ENCODE measurements around the gene OSER1. TPM values are rescaled to one million over a fixed set of nuclear protein-coding genes. Genes with fewer than 3 reads are reported as not detected.

Gene OSER1
- total RNA-seq, 4 donors from 2014 or later, result 16.1 to 62.2 (median 25.0) TPM

DNA sequence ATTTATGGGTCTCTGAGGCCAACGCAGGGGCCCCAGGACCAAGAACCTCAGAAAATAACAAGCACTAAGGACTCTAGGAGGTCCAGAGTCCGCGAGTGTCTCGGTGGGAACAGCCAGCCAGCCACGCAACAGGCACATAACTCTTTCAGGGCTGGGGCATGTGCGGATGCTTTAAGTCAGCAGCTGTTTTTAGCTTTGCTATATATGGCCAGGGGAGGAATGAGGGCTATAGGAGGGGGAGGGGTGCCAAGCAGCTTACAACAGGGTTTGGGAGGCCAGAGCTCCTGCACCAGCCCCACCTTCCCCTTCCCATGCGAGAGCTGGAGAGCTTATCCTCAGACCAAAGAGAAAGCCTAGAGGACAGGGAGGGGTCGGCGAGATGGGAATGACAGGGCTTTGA lies 29.8 kb downstream of the OSER1 start:
- 19 to 29% methylated on average over 9 of the region's 9 CpGs for WGBS, 2 donors
- no peak for TF ChIP-seq POLR2A (IDR thresholded peaks at IDR 0.05)
- TF ChIP-seq, protein P1, sequence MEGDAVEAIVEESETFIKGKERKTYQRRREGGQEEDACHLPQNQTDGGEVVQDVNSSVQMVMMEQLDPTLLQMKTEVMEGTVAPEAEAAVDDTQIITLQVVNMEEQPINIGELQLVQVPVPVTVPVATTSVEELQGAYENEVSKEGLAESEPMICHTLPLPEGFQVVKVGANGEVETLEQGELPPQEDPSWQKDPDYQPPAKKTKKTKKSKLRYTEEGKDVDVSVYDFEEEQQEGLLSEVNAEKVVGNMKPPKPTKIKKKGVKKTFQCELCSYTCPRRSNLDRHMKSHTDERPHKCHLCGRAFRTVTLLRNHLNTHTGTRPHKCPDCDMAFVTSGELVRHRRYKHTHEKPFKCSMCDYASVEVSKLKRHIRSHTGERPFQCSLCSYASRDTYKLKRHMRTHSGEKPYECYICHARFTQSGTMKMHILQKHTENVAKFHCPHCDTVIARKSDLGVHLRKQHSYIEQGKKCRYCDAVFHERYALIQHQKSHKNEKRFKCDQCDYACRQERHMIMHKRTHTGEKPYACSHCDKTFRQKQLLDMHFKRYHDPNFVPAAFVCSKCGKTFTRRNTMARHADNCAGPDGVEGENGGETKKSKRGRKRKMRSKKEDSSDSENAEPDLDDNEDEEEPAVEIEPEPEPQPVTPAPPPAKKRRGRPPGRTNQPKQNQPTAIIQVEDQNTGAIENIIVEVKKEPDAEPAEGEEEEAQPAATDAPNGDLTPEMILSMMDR (IDR thresholded peaks at IDR 0.05), result no peak
- peak overlapping the region in 2 of 4 donors; percentile 18 to 44 for H3K4me3 ChIP-seq
- intact Hi-C loops (cut with DNase I), result no loop called here
- H3K9me3 ChIP-seq, result no peaks in the 10 kb centered on the region
- H3K4me1 ChIP-seq, result peaks cover 0 to 22% (median 15%) of the 10 kb centered on the region in 3 donors
- H3K27me3 ChIP-seq, result peaks cover 0 to 30% (median 0%) of the 10 kb centered on the region in 4 donors
- H3K36me3 ChIP-seq, result no peaks in the 10 kb centered on the region
- no peak for DNase-seq
- peak overlapping the region in 3 of 4 donors; percentile 73 to 87 (median 79) for H3K27ac ChIP-seq

DNA sequence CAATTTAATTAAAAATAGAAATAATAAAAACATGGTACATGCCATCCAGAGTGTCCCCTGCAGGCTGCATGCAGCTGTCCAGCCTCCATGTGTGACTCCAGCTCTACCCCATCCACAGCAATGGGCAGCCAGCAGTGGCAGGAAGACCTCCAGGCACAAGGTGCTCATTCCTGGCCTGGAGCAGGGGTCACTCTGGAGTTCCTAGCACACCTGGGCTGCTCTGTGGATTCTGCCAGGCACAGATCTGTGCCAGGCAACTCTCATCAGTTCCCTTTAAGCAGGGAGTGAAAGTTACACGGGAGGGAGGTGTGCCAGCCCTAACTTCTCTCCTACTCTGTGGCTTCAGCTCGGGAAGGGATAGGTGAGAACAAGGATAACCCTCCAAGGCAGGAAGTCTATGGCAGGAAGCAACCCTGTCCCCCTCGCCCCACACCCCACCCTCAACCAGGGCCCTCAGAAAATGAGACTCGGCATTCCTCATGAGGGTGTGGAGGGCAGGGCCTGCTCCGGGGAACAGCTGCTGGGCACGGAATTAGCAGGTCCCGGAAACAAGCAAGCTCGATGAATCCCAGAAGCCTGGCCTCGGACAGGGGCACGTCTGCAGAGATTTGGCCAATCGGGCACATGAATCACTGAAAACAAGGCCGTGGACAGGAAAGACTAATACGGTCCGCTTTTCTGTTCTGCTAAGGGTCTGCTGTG lies 33.6 kb downstream of the OSER1 start:
- no peaks in the 10 kb centered on the region for H3K36me3 ChIP-seq
- TF ChIP-seq, protein P1 (IDR thresholded peaks at IDR 0.05), result no peak
- TF ChIP-seq POLR2A (IDR thresholded peaks at IDR 0.05), result no peak
- intact Hi-C loops (cut with DNase I), result loop anchor here (10.0 kb wide), 1 partner anchor 422 kb away; no protein-coding TSS in a partner anchor
- H3K9me3 ChIP-seq, result no peaks in the 10 kb centered on the region
- no peak for DNase-seq
- peak overlapping the region; percentile 1 to 87 (median 66) for H3K27ac ChIP-seq
- peak overlapping the region in 1 of 4 donors; percentile 38 for H3K4me3 ChIP-seq
- 16 to 27% methylated on average over 4 to 8 of the region's 14 CpGs for WGBS, 2 donors
- peaks cover 0 to 23% (median 15%) of the 10 kb centered on the region in 3 donors for H3K4me1 ChIP-seq
- H3K27me3 ChIP-seq, result peaks cover 0 to 38% (median 0%) of the 10 kb centered on the region in 4 donors

DNA sequence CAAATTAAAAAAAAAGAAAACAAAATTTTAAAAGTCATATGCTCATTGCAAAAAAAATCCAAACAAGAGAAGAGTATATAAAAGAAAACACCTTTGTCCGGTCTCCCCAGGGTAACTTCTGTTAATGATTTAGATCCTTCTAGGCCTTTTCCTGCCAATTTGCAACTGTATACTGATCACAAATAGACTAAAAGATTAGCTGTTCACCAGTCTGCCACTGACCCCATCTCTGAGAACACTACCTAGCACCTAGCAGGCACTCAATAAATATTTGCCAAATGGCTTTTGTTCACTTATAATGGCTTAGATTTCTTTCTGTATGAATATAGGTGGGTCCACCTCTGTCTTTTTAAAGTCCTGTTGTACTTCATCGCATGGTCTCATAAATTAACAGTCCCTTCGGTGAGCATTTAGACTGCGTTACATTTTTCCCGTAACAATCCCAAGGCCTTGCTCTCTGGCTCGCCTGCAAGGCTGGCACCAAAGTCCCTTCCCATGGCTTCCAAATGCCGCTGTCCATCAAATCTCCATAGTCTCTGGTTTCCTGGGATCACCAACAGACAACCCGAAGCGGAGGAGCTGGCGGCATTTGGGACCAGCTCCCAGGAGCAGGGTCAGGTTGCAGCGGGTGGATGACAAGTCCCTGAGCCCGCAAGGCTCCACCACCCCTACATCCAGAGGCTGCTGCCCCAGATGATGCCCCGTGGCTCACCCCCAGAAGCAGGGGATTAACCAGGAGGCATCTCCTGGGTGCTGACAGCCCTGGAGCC lies 35.4 kb downstream of the OSER1 start:
- peak overlapping the region in 3 of 4 donors; percentile 14 to 65 (median 60) for H3K27ac ChIP-seq
- DNase-seq, result no peak
- no peaks in the 10 kb centered on the region for H3K36me3 ChIP-seq
- no peaks in the 10 kb centered on the region for H3K9me3 ChIP-seq
- no peak overlapping the region for H3K4me3 ChIP-seq
- intact Hi-C loops (cut with DNase I), result loop anchor here (10.0 kb wide), 1 partner anchor 420 kb away; no protein-coding TSS in a partner anchor
- peaks cover 0 to 28% (median 0%) of the 10 kb centered on the region in 4 donors for H3K27me3 ChIP-seq
- WGBS, 2 donors, result 83 to 88% methylated on average over 7 to 13 of the region's 13 CpGs
- peaks cover 0 to 28% (median 15%) of the 10 kb centered on the region in 3 donors for H3K4me1 ChIP-seq
- no peak for TF ChIP-seq POLR2A (IDR thresholded peaks at IDR 0.05)
- TF ChIP-seq, protein P1 (IDR thresholded peaks at IDR 0.05), result no peak

DNA sequence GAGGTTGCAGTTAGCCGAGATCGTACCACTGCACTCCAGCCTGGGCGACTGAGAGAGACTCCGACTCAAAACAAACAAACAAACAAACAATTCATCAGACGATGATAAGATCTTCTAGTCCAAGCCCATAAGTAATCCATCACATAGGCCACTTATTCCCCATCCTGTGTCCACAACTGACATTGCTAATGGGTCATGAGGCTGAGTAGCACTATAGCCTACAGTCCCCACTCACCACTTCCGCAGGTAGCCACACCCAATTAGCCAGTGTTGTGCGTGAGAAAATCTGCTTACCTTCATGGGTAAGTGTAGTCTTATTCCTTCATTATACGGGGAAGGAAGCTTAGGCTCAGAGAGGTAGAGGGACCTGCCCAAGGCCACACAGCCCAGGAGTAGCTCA lies 36.7 kb downstream of the OSER1 start:
- H3K4me3 ChIP-seq, result no peak overlapping the region
- H3K4me1 ChIP-seq, result peaks cover 0 to 28% (median 15%) of the 10 kb centered on the region in 3 donors
- TF ChIP-seq, protein P1 (IDR thresholded peaks at IDR 0.05), result no peak
- TF ChIP-seq POLR2A (IDR thresholded peaks at IDR 0.05), result no peak
- no peaks in the 10 kb centered on the region for H3K9me3 ChIP-seq
- WGBS, 2 donors, result 68 to 69% methylated on average over 7 to 8 of the region's 8 CpGs
- no peaks in the 10 kb centered on the region for H3K36me3 ChIP-seq
- H3K27ac ChIP-seq, result peak overlapping the region in 2 of 4 donors; percentile 30 to 34
- intact Hi-C loops (cut with DNase I), result loop anchor here (10.0 kb wide), 1 partner anchor 419 kb away; no protein-coding TSS in a partner anchor
- H3K27me3 ChIP-seq, result peaks cover 0 to 26% (median 0%) of the 10 kb centered on the region in 4 donors
- DNase-seq, result no peak
